Motor neuron (in vitro differentiated cells): ENCODE measurements around the gene SLC8A2. TPM values are rescaled to one million over a fixed set of nuclear protein-coding genes. Genes with fewer than 3 reads are reported as not detected.

Experiments used
- ATAC-seq, 8 experiments: fragments of 200-7000 bp; cut with Tn5 transposase; replicated peaks in 6 of 8; 2 replicates each; pipeline ENCODE4 v1.8.0; 2021; ENCODE audit warnings: mild to moderate bottlenecking in 8 of 8, moderate library complexity in 8 of 8
- H3K27ac ChIP-seq, 2 donors: fragments of 250-450 bp; sonication (Bioruptor Pico); 2 replicates each; pipeline ENCODE4 v1.9.0; 2021; ENCODE audit warnings: antibody characterized with exemption in 2 of 2, mild to moderate bottlenecking in 2 of 2, moderate library complexity in 1 of 2
- H3K4me1 ChIP-seq, 2 donors: fragments of 250-450 bp; sonication (Bioruptor Pico); replicated peaks in 1 of 2; 2 replicates each; pipeline ENCODE4 v1.6.1; 2021; ENCODE audit warnings: antibody characterized with exemption in 2 of 2, mild to moderate bottlenecking in 2 of 2, moderate library complexity in 1 of 2
- H3K4me3 ChIP-seq, 5 donors: fragments of 250-450 bp; sonication (Bioruptor Pico); 2 replicates each; pipeline ENCODE4 v1.9.0; 2021; ENCODE audit warnings: antibody characterized with exemption in 5 of 5, mild to moderate bottlenecking in 5 of 5, moderate library complexity in 4 of 5
- WGBS, 10 experiments: fragments of 450-650 bp; shearing (Covaris generic); methylation state at CpG; one replicate each; pipeline ENCODE4 v1.0.0; 2022; 5-methylcytosine and 5-hydroxymethylcytosine counted together
- in situ Hi-C, 9 experiments: fragments of 400-800 bp; cut with MboI; loops; one replicate each; pipeline ENCODE4 v1.15.0; 2021; ENCODE audit warnings: low sequenced_read_pairs in 9 of 9, low pct_unique_long_range_greater_than_20kb in 2 of 9; ENCODE audit not compliant: unreplicated experiment in 9 of 9
- total RNA-seq, 8 experiments: library from RNA; unstranded; fragments of 300-600 nt; gene quantifications; 2 replicates each; pipeline versions ENCODE4 v1.2.3 to v1.2.4, GENCODE V29; 2022

The SLC8A2 gene
- total RNA-seq, 8 experiments from 2014 or later, result 1.4 to 351 (median 9.7) TPM

GRCh38 chr19:47511128-47511517, 39.4 kb upstream of the SLC8A2 start:
- Histone ChIP-seq H3K27ac (no peak overlapping the region), H3K4me3 (no peak overlapping the region), H3K4me1 (peaks cover 36 to 37% of the 10 kb centered on the region in 2 donors)
- in situ Hi-C loops, result loop anchor here in 3 of 9 experiments (10.0 to 25.0 kb wide), 3 partner anchors 76 to 224 kb away; no protein-coding TSS in a partner anchor
- 83 to 100% methylated on average over 1 to 2 of the region's 6 CpGs; no CpG with 5 or more reads in 8 of the 10 experiments for WGBS, 10 experiments
- ATAC-seq, result no peak

DNA sequence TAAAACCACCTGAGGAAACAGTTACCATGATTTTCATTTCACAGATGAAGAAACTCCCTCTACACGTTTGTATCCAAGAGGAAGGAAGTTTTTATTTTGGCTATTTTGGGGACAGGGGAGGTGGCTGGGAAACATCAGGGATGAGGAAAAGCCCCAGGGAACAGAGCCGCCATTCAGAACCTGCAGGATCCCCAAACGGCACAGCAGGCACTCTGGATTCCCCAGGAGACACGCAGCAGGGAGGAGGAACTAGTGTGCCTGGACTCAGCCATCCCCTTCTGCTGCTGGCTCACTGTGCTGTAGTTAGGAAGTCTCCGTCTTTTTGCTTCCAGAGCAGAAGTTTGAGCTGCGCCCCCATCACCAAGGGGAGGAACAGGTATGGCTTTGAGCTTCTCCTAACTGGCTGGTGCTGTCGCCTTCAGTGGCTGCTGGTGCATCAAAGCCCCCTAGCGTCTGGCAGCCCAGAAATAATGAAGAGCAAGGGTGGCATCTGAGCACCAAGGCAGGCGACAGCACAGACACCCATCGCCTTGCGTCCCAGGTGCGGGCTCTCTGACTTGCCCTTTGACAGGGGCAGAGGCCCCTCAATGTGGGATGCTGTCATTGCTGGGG, 38.9 kb upstream of the SLC8A2 start:
- 20 to 100% (median 60%) methylated on average over 1 to 5 of the region's 12 CpGs; no CpG with 5 or more reads in 3 of the 10 experiments for WGBS, 10 experiments
- in situ Hi-C loops, result loop anchor here in 3 of 9 experiments (10.0 to 25.0 kb wide), 3 partner anchors 76 to 223 kb away; no protein-coding TSS in a partner anchor
- H3K27ac ChIP-seq, result no peak overlapping the region
- H3K4me3 ChIP-seq, result no peak overlapping the region
- peaks cover 38 to 40% of the 10 kb centered on the region in 2 donors for H3K4me1 ChIP-seq
- no peak for ATAC-seq

- no peak for ATAC-seq
- in situ Hi-C loops, result loop anchor here in 3 of 9 experiments (10.0 to 25.0 kb wide), 3 partner anchors 75 to 223 kb away; no protein-coding TSS in a partner anchor
- Histone ChIP-seq H3K27ac (no peak overlapping the region), H3K4me1 (peaks cover 38 to 40% of the 10 kb centered on the region in 2 donors), H3K4me3 (no peak overlapping the region)
- 56 to 100% (median 94%) methylated on average over 1 to 5 of the region's 8 CpGs; no CpG with 5 or more reads in 4 of the 10 experiments for WGBS, 10 experiments
Observed at GRCh38 chr19:47509973-47510372, 38.3 kb upstream of the SLC8A2 start.

DNA sequence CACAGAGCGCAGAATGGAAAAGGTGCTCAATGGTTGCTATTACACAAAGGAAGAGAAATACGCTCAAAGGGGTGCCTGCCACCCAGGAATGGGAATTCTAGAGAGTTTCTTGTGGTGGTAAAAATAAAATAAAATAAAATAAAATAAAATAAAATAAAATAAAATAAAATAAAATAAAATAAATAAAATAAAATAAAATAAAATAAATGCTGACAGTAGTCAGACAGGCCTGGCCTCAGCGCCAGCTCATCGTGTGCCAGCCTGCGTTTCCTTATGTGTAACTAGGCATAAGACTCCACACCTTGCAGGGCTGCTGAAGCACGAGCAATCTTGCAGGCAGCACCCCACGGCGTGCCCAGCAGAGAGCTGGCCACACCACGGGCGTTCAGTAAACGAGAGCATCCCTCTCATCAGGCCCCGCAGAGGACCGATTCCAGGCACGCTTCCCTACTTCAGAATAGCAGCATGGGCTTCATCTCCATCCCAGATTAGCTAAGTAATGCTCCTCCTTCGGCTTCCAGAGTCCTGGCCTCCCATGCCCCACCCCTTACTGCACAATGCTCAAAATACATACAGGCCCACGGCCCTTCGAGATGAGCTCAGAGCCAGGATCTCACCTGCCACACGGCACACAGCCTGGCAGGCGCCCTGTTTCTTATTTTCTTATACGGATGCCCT, 37.6 kb upstream of the SLC8A2 start:
- WGBS, 10 experiments, result 90 to 96% (median 93%) methylated on average over 2 to 16 of the region's 20 CpGs
- no peak overlapping the region for H3K27ac ChIP-seq
- in situ Hi-C loops, result loop anchor here in 2 of 9 experiments (25.0 kb wide), 2 partner anchors 178 to 222 kb away; no protein-coding TSS in a partner anchor

DNA sequence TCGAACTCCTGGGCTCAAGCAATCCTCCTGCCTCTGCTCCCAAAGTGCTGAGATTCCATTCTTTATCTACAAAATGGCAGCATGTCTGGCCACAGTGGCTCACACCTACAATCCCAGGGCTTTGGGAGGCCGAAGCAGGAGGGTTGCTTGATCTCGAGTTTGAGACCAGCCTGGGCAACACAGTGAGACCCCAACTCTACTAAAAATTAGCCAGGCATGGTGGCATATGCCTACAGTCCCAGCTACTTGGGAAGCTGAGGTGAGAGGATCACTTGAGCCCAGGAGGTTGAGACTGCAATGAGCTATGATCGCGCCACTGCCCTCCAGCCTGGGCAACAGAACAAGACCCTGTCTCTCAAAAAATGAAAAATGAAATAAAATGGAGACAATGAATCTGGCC, 37.0 kb upstream of the SLC8A2 start:
- in situ Hi-C loops, result loop anchor here in 2 of 9 experiments (25.0 kb wide), 2 partner anchors 179 to 221 kb away; no protein-coding TSS in a partner anchor
- H3K4me3 ChIP-seq, result no peak overlapping the region
- 80 to 100% (median 100%) methylated on average over 1 to 5 of the region's 5 CpGs; no CpG with 5 or more reads in 1 of the 10 experiments for WGBS, 10 experiments
- H3K4me1 ChIP-seq, result peaks cover 37 to 38% of the 10 kb centered on the region in 2 donors
- H3K27ac ChIP-seq, result no peak overlapping the region
- no peak for ATAC-seq

More for the DNA sequence above, 37.6 kb upstream of the SLC8A2 start:
- no peak for ATAC-seq
- H3K4me1 ChIP-seq, result peaks cover 38 to 40% of the 10 kb centered on the region in 2 donors
- no peak overlapping the region for H3K4me3 ChIP-seq

DNA sequence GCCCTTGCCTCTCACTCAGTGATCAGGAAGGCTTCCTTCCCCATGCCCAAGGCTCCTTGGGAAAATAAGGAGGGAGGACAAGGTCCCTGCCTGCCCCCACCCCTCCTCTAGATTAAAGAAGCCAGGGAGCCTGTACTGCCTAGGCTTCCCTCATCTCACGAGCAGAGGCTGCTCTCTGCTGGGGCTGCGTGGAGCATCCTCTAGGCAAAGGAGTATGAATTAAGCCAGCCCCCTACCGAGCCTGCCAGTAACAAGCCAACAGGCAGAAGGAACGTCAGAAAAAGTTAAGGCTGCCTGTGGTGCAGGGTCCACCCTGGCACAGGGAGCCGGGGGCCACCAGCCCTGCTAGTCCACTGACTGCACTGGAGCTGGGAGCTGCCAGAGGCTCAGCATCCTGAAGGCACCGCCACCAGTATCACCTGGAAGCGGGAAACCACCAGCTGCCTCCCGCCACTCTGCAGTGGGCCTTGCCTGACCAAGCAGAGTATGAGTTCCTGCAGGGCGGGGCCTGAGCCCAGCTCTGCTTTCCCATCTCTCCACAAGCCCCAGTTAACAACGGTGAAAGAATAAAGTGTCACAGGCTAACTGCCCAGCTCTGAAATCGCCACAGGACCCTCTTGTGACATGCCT, 36.3 kb upstream of the SLC8A2 start:
- in situ Hi-C loops, result loop anchor here in 2 of 9 experiments (25.0 kb wide), 2 partner anchors 179 to 221 kb away; no protein-coding TSS in a partner anchor
- ATAC-seq, result peak in 6 of 8 experiments; percentile 22 to 68 (median 66)
- peaks cover 30 to 31% of the 10 kb centered on the region in 2 donors for H3K4me1 ChIP-seq
- H3K27ac ChIP-seq, result peak overlapping the region; percentile 84 to 90
- H3K4me3 ChIP-seq, result no peak overlapping the region
- WGBS, 10 experiments, result 40 to 95% (median 80%) methylated on average over 2 to 6 of the region's 11 CpGs; no CpG with 5 or more reads in 5 of the 10 experiments

- peak; percentile 51 to 95 (median 90) for ATAC-seq
- H3K27ac ChIP-seq, result peak overlapping the region; percentile 84 to 90
- in situ Hi-C loops, result loop anchor here in 2 of 9 experiments (25.0 kb wide), 2 partner anchors 180 to 220 kb away; no protein-coding TSS in a partner anchor
- H3K4me1 ChIP-seq, result peaks cover 26 to 27% of the 10 kb centered on the region in 2 donors
- 0 to 83% (median 37%) methylated on average over 1 to 3 of the region's 6 CpGs; no CpG with 5 or more reads in 6 of the 10 experiments for WGBS, 10 experiments
- peak overlapping the region in 1 of 5 donors; percentile 11 for H3K4me3 ChIP-seq
Observed at GRCh38 chr19:47507012-47507411, 35.3 kb upstream of the SLC8A2 start.

GRCh38 chr19:47506459-47506858, 34.8 kb upstream of the SLC8A2 start:
- peaks cover 26 to 27% of the 10 kb centered on the region in 2 donors for H3K4me1 ChIP-seq

GRCh38 chr19:47505506-47505905, 33.8 kb upstream of the SLC8A2 start:
- H3K27ac ChIP-seq, result no peak overlapping the region

More at GRCh38 chr19:47506459-47506858, 34.8 kb upstream of the SLC8A2 start:
- Histone ChIP-seq H3K27ac (peak overlapping the region; percentile 84 to 90), H3K4me3 (peak overlapping the region in 1 of 5 donors; percentile 11)
- WGBS, 10 experiments, result 80 to 100% (median 90%) methylated on average over 1 to 2 of the region's 8 CpGs; no CpG with 5 or more reads in 6 of the 10 experiments
- in situ Hi-C loops, result loop anchor here in 2 of 9 experiments (25.0 kb wide), 2 partner anchors 181 to 219 kb away; no protein-coding TSS in a partner anchor
- ATAC-seq, result peak in 5 of 8 experiments; percentile 0 to 6 (median 2)

GRCh38 chr19:47503826-47504150, 32.1 kb upstream of the SLC8A2 start:
- no peak for ATAC-seq
- Histone ChIP-seq H3K27ac (no peak overlapping the region), H3K4me1 (peaks cover 26 to 27% of the 10 kb centered on the region in 2 donors), H3K4me3 (no peak overlapping the region)
- 90 to 100% (median 100%) methylated on average over 2 of the region's 5 CpGs; no CpG with 5 or more reads in 7 of the 10 experiments for WGBS, 10 experiments
- in situ Hi-C loops, result loop anchor here in 2 of 9 experiments (25.0 kb wide), 2 partner anchors 184 to 216 kb away; no protein-coding TSS in a partner anchor

More at GRCh38 chr19:47505506-47505905, 33.8 kb upstream of the SLC8A2 start:
- in situ Hi-C loops, result loop anchor here in 2 of 9 experiments (25.0 kb wide), 2 partner anchors 182 to 218 kb away; no protein-coding TSS in a partner anchor
- 94 to 100% (median 100%) methylated on average over 1 to 6 of the region's 6 CpGs; no CpG with 5 or more reads in 4 of the 10 experiments for WGBS, 10 experiments
- peaks cover 26 to 27% of the 10 kb centered on the region in 2 donors for H3K4me1 ChIP-seq
- ATAC-seq, result no peak
- no peak overlapping the region for H3K4me3 ChIP-seq

GRCh38 chr19:47503130-47503825, 31.6 kb upstream of the SLC8A2 start:
- 72 to 100% (median 97%) methylated on average over 1 to 6 of the region's 13 CpGs; no CpG with 5 or more reads in 4 of the 10 experiments for WGBS, 10 experiments
- Histone ChIP-seq H3K4me1 (peaks cover 22 to 24% of the 10 kb centered on the region in 2 donors), H3K4me3 (no peak overlapping the region), H3K27ac (no peak overlapping the region)
- ATAC-seq, result no peak
- in situ Hi-C loops, result loop anchor here in 2 of 9 experiments (25.0 kb wide), 2 partner anchors 184 to 216 kb away; no protein-coding TSS in a partner anchor
